Body of pancreas (tissue), 4 donors: Measurements from ENCODE around the gene PTGES2. TPM values are rescaled to one million over a fixed set of nuclear protein-coding genes. Genes with fewer than 3 reads are reported as not detected.

Experiments
- ATAC-seq: fragments of 150-250 bp; one replicate; pipeline ENCODE4 v1.9.1; 2016
- DNase-seq, 4 donors: peaks; one replicate each; pipeline ENCODE4 v3.0.0-alpha.2; 2019
- H3K27ac ChIP-seq, 4 donors: fragments of 200-600 bp; sonication (generic); 1 replicate in 3 of 4; 2 replicates in 1 of 4; pipeline versions ENCODE4 v1.5.1 to v1.6.1; 2016 to 2019; ENCODE audit warnings: mild to moderate bottlenecking in 1 of 4, mixed read lengths in 1 of 4, moderate library complexity in 1 of 4
- H3K27me3 ChIP-seq, 2 donors: fragments of 200-600 bp; sonication (generic); one replicate each; pipeline ENCODE4 v1.6.0; 2016; ENCODE audit warnings: mild to moderate bottlenecking in 1 of 2
- H3K36me3 ChIP-seq, 2 donors: fragments of 200-600 bp; sonication (generic); replicated peaks in 1 of 2; 2 replicates each; pipeline ENCODE4 v1.5.1; 2016; ENCODE audit warnings: low read depth in 2 of 2; ENCODE audit not compliant: insufficient read depth in 1 of 2
- H3K4me1 ChIP-seq: fragments of 200-600 bp; sonication (generic); one replicate; pipeline ENCODE4 v1.6.0; 2016
- H3K4me3 ChIP-seq, 2 donors: fragments of 200-600 bp; sonication (generic); 1 replicate in 1 of 2; 2 replicates in 1 of 2; pipeline ENCODE4 v1.5.1; 2016 to 2019
- H3K9me3 ChIP-seq, 3 donors: fragments of 200-600 bp; sonication (generic); 1 replicate in 2 of 3; 2 replicates in 1 of 3; pipeline ENCODE4 v1.5.1; 2016
- POLR2A ChIP-seq, 3 donors: fragments of 450-650 bp; IDR thresholded peaks; one replicate each; pipeline ENCODE4 v1.6.1; 2016; ENCODE audit warnings: antibody characterized with exemption in 3 of 3, mild to moderate bottlenecking in 2 of 3
- WGBS, 2 donors: methylation state at CpG; one replicate each; pipeline ENCODE4 v1.1.5; 2017; 5-methylcytosine and 5-hydroxymethylcytosine counted together
- intact Hi-C: fragments of 100-400 bp; cut with DNase I; formaldehyde crosslinking; loops from one replicate; pipeline ENCODE4 v1.15.1; 2023
- total RNA-seq, 2 donors: library from RNA; depleted of rRNA; stranded (reverse); fragments of >200 nt; gene quantifications; one replicate each; pipeline ENCODE4 v1.1.0, GENCODE V29; 2016
- TF ChIP-seq, protein P1 (sequence below), 7 experiments: fragments of 450-650 bp in 4 of 7; fragments of 200-600 bp in 3 of 7; sonication (generic) in 3 of 7; IDR thresholded peaks; one replicate each; pipeline ENCODE4 v1.5.1; 2016 to 2019; ENCODE audit warnings: antibody characterized with exemption in 7 of 7

Gene PTGES2
- total RNA-seq, 2 donors from 2014 or later, result 55.8 to 145 TPM

DNA sequence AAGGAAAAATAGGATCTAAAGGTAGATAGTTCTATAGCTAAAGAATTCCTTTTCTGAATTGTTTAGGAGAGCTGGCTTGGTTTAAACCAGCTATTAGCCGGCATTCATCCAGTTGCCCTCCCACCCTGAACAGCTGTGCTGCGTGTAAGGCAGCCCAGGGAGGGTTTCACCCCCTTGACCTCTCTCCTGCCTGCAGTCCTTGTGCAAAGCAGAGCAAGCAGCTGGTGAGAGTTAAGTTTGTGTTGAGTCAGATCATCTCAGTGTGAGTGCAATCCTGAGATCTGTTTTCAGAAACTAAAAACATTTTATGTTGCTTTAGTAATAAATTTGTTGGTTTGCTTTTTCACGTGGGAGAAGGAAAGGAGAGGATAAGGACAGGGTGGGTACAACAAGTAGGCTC lies 46.5 kb downstream of the PTGES2 start:
- no peaks in the 10 kb centered on the region for H3K36me3 ChIP-seq
- no peaks in the 10 kb centered on the region for H3K27me3 ChIP-seq
- H3K27ac ChIP-seq, result peak overlapping the region in 3 of 4 donors; percentile 24 to 57 (median 27)
- H3K4me3 ChIP-seq, result no peak overlapping the region
- no peaks in the 10 kb centered on the region for H3K9me3 ChIP-seq
- peaks cover 55% of the 10 kb centered on the region for H3K4me1 ChIP-seq
- DNase-seq, result peak in 1 of 4 donors; percentile 50
- 70 to 73% methylated on average over 3 of the region's 3 CpGs for WGBS, 2 donors
- intact Hi-C loops, result no loop called here
- TF ChIP-seq, protein P1, sequence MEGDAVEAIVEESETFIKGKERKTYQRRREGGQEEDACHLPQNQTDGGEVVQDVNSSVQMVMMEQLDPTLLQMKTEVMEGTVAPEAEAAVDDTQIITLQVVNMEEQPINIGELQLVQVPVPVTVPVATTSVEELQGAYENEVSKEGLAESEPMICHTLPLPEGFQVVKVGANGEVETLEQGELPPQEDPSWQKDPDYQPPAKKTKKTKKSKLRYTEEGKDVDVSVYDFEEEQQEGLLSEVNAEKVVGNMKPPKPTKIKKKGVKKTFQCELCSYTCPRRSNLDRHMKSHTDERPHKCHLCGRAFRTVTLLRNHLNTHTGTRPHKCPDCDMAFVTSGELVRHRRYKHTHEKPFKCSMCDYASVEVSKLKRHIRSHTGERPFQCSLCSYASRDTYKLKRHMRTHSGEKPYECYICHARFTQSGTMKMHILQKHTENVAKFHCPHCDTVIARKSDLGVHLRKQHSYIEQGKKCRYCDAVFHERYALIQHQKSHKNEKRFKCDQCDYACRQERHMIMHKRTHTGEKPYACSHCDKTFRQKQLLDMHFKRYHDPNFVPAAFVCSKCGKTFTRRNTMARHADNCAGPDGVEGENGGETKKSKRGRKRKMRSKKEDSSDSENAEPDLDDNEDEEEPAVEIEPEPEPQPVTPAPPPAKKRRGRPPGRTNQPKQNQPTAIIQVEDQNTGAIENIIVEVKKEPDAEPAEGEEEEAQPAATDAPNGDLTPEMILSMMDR (IDR thresholded peaks at IDR 0.05), result no peak
- no peak for TF ChIP-seq POLR2A (IDR thresholded peaks at IDR 0.05)
- no peak for ATAC-seq

DNA sequence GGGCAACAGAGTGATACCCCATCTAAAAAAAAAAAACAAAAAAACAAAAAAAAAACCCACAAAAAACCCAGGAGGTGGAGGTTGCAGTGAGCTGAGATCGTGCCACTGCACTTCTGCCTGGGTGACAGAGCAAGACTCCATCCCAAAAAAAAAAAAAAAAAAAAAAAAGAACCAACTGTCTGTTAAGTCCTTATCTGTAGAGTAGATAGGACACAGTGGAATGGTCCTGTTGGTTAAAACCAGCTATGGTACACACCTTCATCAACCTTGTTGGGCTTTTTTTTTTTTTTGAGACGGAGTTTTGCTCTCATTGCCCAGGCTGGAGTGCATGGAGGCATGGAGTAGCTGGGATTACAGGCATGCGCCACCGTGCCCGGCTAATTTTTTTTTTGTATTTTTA lies 47.3 kb downstream of the PTGES2 start:
- WGBS, 2 donors, result 95 to 96% methylated on average over 5 of the region's 5 CpGs
- intact Hi-C loops, result no loop called here
- Histone ChIP-seq H3K4me3 (no peak overlapping the region), H3K9me3 (no peaks in the 10 kb centered on the region), H3K27ac (peak overlapping the region in 3 of 4 donors; percentile 54 to 90 (median 84)), H3K27me3 (no peaks in the 10 kb centered on the region), H3K4me1 (peaks cover 55% of the 10 kb centered on the region), H3K36me3 (no peaks in the 10 kb centered on the region)
- DNase-seq (no peak), ATAC-seq (no peak)
- TF ChIP-seq, protein P1 (IDR thresholded peaks at IDR 0.05), result no peak
- TF ChIP-seq POLR2A (IDR thresholded peaks at IDR 0.05), result no peak

DNA sequence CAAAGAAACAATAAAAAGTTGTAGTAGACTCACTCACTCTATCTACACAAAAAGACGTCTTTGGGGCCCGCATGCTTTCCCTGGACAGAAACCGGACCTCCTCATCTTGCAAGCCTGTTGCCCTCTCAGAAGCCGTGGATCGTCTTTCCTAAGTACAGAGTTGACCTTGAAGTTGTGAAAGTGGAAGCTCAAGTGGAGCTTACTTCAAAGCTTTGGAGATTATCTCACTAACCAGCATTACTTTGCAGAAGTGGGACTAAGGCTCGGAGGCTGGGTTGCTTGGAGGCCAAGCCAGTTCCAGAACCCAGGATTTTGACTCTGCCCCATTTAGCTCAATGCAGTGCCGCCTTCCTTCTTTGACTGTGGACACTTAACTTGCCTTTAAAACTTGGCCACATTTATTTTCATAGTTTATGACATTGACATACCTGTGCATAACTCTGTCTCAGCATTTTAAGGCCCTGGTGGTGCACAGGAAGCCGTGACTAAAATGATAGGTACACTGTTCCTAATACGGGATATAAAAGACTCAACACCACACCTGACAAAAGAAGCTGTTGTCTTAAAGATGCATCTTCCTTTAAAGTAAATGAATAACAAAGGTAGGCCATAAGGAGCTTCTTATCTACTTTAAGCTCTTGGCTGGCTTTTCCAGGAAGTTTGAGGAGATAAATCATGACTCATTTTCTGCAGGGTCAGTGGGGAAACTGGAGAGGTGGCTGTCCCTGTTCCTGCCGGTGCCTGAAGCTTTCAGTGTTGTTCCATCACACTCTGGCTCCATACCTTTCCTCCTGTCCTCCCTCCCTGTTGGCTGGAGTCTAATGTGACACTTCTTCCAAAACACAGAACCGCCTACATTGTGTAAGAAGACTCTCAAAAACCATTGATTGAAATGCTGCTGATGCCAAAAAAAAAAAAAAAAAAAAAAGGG lies 48.8 kb downstream of the PTGES2 start:
- WGBS, 2 donors, result 30 to 38% methylated on average over 8 to 11 of the region's 11 CpGs
- peaks cover 62% of the 10 kb centered on the region for H3K4me1 ChIP-seq
- peak; percentile 59 to 83 (median 72) for DNase-seq
- ATAC-seq, result peak; percentile 82
- no peaks in the 10 kb centered on the region for H3K27me3 ChIP-seq
- peak in 1 of 3 donors; percentile 17 for TF ChIP-seq POLR2A (IDR thresholded peaks at IDR 0.05)
- TF ChIP-seq, protein P1 (IDR thresholded peaks at IDR 0.05), result peak in 1 of 7 experiments; percentile 0
- no peak overlapping the region for H3K4me3 ChIP-seq
- intact Hi-C loops, result no loop called here
- peak overlapping the region; percentile 57 to 90 (median 78) for H3K27ac ChIP-seq
- H3K9me3 ChIP-seq, result no peaks in the 10 kb centered on the region
- H3K36me3 ChIP-seq, result no peaks in the 10 kb centered on the region

DNA sequence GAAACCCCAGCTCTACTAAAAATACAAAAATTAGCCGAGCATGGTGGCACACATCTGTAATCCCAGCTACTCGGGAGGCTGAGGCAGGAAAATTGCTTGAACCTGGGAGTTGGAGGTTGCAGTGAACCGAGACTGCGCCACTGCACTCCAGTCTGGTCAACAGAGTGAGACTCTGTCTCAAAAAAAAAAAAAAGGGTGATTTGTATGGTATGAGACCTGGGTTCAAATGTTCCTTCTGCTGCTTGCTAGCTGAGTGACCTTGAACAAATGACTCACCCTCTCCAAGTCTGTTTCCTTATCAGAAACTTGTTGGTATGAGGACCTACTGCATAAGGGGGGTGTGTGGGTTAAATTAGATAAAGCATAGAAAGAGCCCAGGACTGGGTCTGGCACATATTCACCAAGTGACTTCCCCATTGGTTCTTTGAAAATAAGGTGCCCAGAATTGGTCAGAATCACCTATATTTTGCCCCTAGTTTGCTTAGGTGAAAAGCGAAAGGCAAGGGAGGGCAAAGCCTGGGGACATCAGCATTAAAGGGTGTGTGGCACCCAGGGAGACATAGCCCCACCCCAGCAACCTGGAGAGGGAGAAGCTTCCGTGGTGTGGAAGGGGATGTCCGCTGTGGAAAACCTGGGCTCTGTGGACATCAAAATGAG lies 49.6 kb downstream of the PTGES2 start:
- TF ChIP-seq, protein P1 (IDR thresholded peaks at IDR 0.05), result no peak
- TF ChIP-seq POLR2A (IDR thresholded peaks at IDR 0.05), result no peak
- ATAC-seq (peak; percentile 58), DNase-seq (no peak)
- Histone ChIP-seq H3K9me3 (no peaks in the 10 kb centered on the region), H3K27ac (peak overlapping the region; percentile 57 to 90 (median 78)), H3K4me1 (peaks cover 70% of the 10 kb centered on the region), H3K4me3 (no peak overlapping the region), H3K27me3 (no peaks in the 10 kb centered on the region), H3K36me3 (no peaks in the 10 kb centered on the region)
- 86 to 90% methylated on average over 7 of the region's 7 CpGs for WGBS, 2 donors
- intact Hi-C loops, result no loop called here
